Gastrocnemius medialis (tissue), 4 donors: ENCODE measurements around the gene GPR37L1. TPM values are rescaled to one million over a fixed set of nuclear protein-coding genes. Genes with fewer than 3 reads are reported as not detected.

Source experiments
- ATAC-seq, 2 donors: fragments of 150-250 bp; one replicate each; pipeline ENCODE4 v1.9.1; 2016
- DNase-seq, 2 donors: peaks; one replicate each; pipeline ENCODE4 v3.0.0-alpha.2; 2019
- H3K27ac ChIP-seq, 4 donors: fragments of 200-600 bp; sonication (generic); 1 replicate in 1 of 4; 2 replicates in 3 of 4; pipeline ENCODE4 v1.5.1; 2016 to 2018; ENCODE audit warnings: mild to moderate bottlenecking in 2 of 4, moderate library complexity in 1 of 4
- H3K27me3 ChIP-seq, 3 donors: fragments of 200-600 bp; sonication (generic) in 2 of 3; 1 replicate in 1 of 3; 2 replicates in 2 of 3; pipeline versions ENCODE4 v1.5.1 to v1.6.0; 2016 to 2019; ENCODE audit warnings: mild to moderate bottlenecking in 1 of 3, moderate library complexity in 1 of 3
- H3K36me3 ChIP-seq, 2 donors: fragments of 200-600 bp; sonication (generic) in 1 of 2; one replicate each; pipeline ENCODE4 v1.5.1; 2017 to 2018
- H3K4me1 ChIP-seq, 2 donors: fragments of 200-600 bp; sonication (generic) in 1 of 2; one replicate each; pipeline ENCODE4 v1.5.1; 2016 to 2017; ENCODE audit warnings: mild to moderate bottlenecking in 2 of 2
- H3K4me3 ChIP-seq, 4 donors: fragments of 200-600 bp; sonication (generic) in 3 of 4; 1 replicate in 1 of 4; 2 replicates in 3 of 4; pipeline ENCODE4 v1.5.1; 2016 to 2019; ENCODE audit warnings: mild to moderate bottlenecking in 2 of 4
- H3K9me3 ChIP-seq, 3 donors: fragments of 200-600 bp; sonication (generic) in 2 of 3; 1 replicate in 1 of 3; 2 replicates in 2 of 3; pipeline ENCODE4 v1.5.1; 2016 to 2019
- CTCF ChIP-seq, 5 experiments: fragments of 450-650 bp in 3 of 5; fragments of 200-600 bp in 2 of 5; sonication (generic) in 2 of 5; IDR thresholded peaks in 4 of 5; conservative IDR thresholded peaks in 1 of 5; 1 replicate in 4 of 5; 2 replicates in 1 of 5; pipeline ENCODE4 v1.5.1; 2016 to 2019; ENCODE audit warnings: antibody characterized with exemption in 5 of 5, mild to moderate bottlenecking in 3 of 5, moderate library complexity in 3 of 5
- POLR2A ChIP-seq, 2 donors: fragments of 450-650 bp; IDR thresholded peaks; one replicate each; pipeline ENCODE4 v1.6.1; 2017; ENCODE audit warnings: antibody characterized with exemption in 2 of 2, mild to moderate bottlenecking in 2 of 2, moderate library complexity in 2 of 2
- in situ Hi-C, 4 donors: fragments of 200-750 bp; cut with MboI; loops; one replicate each; pipeline versions ENCODE4 v1.15.0 to v1.8.0; 2017; ENCODE audit warnings: low sequenced_read_pairs in 4 of 4
- intact Hi-C: fragments of 100-400 bp; cut with DNase I; formaldehyde crosslinking; loops from one replicate; pipeline ENCODE4 v1.15.1; 2023; ENCODE audit warnings: low total_unique reads
- total RNA-seq, 4 donors: library from RNA; depleted of rRNA; stranded (reverse); fragments of >200 nt; gene quantifications; one replicate each; pipeline versions ENCODE4 v1.1.0 to v1.2.3, GENCODE V29; 2016

Gene GPR37L1
- total RNA-seq, 4 donors from 2014 or later, result 0.04 to 0.10 TPM; not detected in 2

GRCh38 chr1:202146279-202146678 lies 23.6 kb downstream of the GPR37L1 start:
- TF ChIP-seq POLR2A (IDR thresholded peaks at IDR 0.05) (no peak), CTCF (IDR thresholded peaks at IDR 0.05 in 4 of 5, conservative IDR thresholded peaks at IDR 0.05 in 1 of 5) (no peak)
- in situ Hi-C loops (loop anchor here in 3 of 4 donors (25.0 kb wide), 1 partner anchor 259 kb away; the partner anchor contains the start of gene SHISA4 (in 3 of the 3)), intact Hi-C loops (no loop called here)
- ATAC-seq (no peak), DNase-seq (no peak)
- no peaks in the 10 kb centered on the region for H3K36me3 ChIP-seq
- peaks cover 18 to 25% of the 10 kb centered on the region in 2 donors for H3K4me1 ChIP-seq
- H3K4me3 ChIP-seq, result no peak overlapping the region
- H3K27ac ChIP-seq, result no peak overlapping the region
- no peaks in the 10 kb centered on the region for H3K9me3 ChIP-seq
- H3K27me3 ChIP-seq, result no peaks in the 10 kb centered on the region

GRCh38 chr1:202146993-202147392 lies 24.3 kb downstream of the GPR37L1 start:
- no peak overlapping the region for H3K4me3 ChIP-seq
- peaks cover 17 to 21% of the 10 kb centered on the region in 2 donors for H3K4me1 ChIP-seq
- TF ChIP-seq CTCF (IDR thresholded peaks at IDR 0.05 in 4 of 5, conservative IDR thresholded peaks at IDR 0.05 in 1 of 5) (no peak), POLR2A (IDR thresholded peaks at IDR 0.05) (no peak)
- no peaks in the 10 kb centered on the region for H3K27me3 ChIP-seq
- H3K36me3 ChIP-seq, result no peaks in the 10 kb centered on the region
- ATAC-seq (no peak), DNase-seq (no peak)
- no peaks in the 10 kb centered on the region for H3K9me3 ChIP-seq
- intact Hi-C loops (no loop called here), in situ Hi-C loops (loop anchor here in 3 of 4 donors (25.0 kb wide), 1 partner anchor 260 kb away; the partner anchor contains the start of gene SHISA4 (in 3 of the 3))
- no peak overlapping the region for H3K27ac ChIP-seq

GRCh38 chr1:202148391-202148790 lies 25.7 kb downstream of the GPR37L1 start:
- ATAC-seq (no peak), DNase-seq (no peak)
- Histone ChIP-seq H3K4me3 (no peak overlapping the region), H3K9me3 (no peaks in the 10 kb centered on the region), H3K4me1 (peaks cover 6 to 7% of the 10 kb centered on the region in 2 donors), H3K36me3 (no peaks in the 10 kb centered on the region), H3K27ac (no peak overlapping the region), H3K27me3 (no peaks in the 10 kb centered on the region)
- intact Hi-C loops, result no loop called here
- TF ChIP-seq POLR2A (IDR thresholded peaks at IDR 0.05), result no peak
- TF ChIP-seq CTCF (IDR thresholded peaks at IDR 0.05 in 4 of 5, conservative IDR thresholded peaks at IDR 0.05 in 1 of 5), result no peak
- in situ Hi-C loops, result loop anchor here in 3 of 4 donors (25.0 kb wide), 1 partner anchor 261 kb away; the partner anchor contains the start of gene SHISA4 (in 3 of the 3)

- Histone ChIP-seq H3K4me3 (no peak overlapping the region), H3K27me3 (no peaks in the 10 kb centered on the region), H3K27ac (no peak overlapping the region), H3K36me3 (no peaks in the 10 kb centered on the region), H3K4me1 (peaks cover 6 to 7% of the 10 kb centered on the region in 2 donors), H3K9me3 (no peaks in the 10 kb centered on the region)
- intact Hi-C loops (no loop called here), in situ Hi-C loops (loop anchor here in 3 of 4 donors (25.0 kb wide), 1 partner anchor 262 kb away; the partner anchor contains the start of gene SHISA4 (in 3 of the 3))
- no peak for TF ChIP-seq POLR2A (IDR thresholded peaks at IDR 0.05)
- no peak for TF ChIP-seq CTCF (IDR thresholded peaks at IDR 0.05 in 4 of 5, conservative IDR thresholded peaks at IDR 0.05 in 1 of 5)
- no peak for ATAC-seq
- DNase-seq, result no peak
Observed at GRCh38 chr1:202149566-202149965, 26.8 kb downstream of the GPR37L1 start.

GRCh38 chr1:202150187-202150586 lies 27.5 kb downstream of the GPR37L1 start:
- H3K36me3 ChIP-seq, result no peaks in the 10 kb centered on the region
- H3K27me3 ChIP-seq, result no peaks in the 10 kb centered on the region
- no peaks in the 10 kb centered on the region for H3K9me3 ChIP-seq
- no peak for DNase-seq
- no peak overlapping the region for H3K4me3 ChIP-seq
- no peak for ATAC-seq
- in situ Hi-C loops (no loop called here), intact Hi-C loops (no loop called here)
- peaks cover 4% of the 10 kb centered on the region in 2 donors for H3K4me1 ChIP-seq
- H3K27ac ChIP-seq, result no peak overlapping the region
- no peak for TF ChIP-seq CTCF (IDR thresholded peaks at IDR 0.05 in 4 of 5, conservative IDR thresholded peaks at IDR 0.05 in 1 of 5)
- no peak for TF ChIP-seq POLR2A (IDR thresholded peaks at IDR 0.05)
